A673 (cell line): ENCODE data around the gene GNG7.
"Not testable (repeated sequence)": the region's sequence is repeated elsewhere in the genome, so short reads cannot be mapped to it uniquely, and the experiment has no call there.

ENCODE experiments used
- CTCF ChIP-seq: fragments of 300-800, 200-600 bp; sonication (generic); conservative IDR thresholded peaks from 2 replicates; pipeline ENCODE4 v1.5.1; 2017; ENCODE audit warnings: low read depth, mild to moderate bottlenecking, antibody characterized with exemption, low read length, moderate library complexity, mixed read lengths
- EZH2 ChIP-seq: fragments of 200-600 bp; sonication (generic); IDR thresholded peaks from 2 replicates; pipeline ENCODE4 v1.6.1; 2017; ENCODE audit warnings: borderline replicate concordance, low read depth, mild to moderate bottlenecking, mixed read lengths, antibody characterized with exemption, low read length; ENCODE audit not compliant: poor library complexity, severe bottlenecking

GRCh38 chr19:2563546-2563945 is 138.9 kb downstream of the GNG7 start:
- TF ChIP-seq CTCF, EZH2: not testable (repeated sequence)
